HG02840 (cell line): ENCODE results near the gene NME3.

Experiments used
- ATAC-seq: cut with Tn5 transposase; IDR thresholded peaks from one replicate; pipeline ENCODE4 v1.9.1; 2021; ENCODE audit warnings: mild to moderate bottlenecking, moderate library complexity, moderate number of reproducible peaks; ENCODE audit not compliant: unreplicated experiment, low FRiP score

NME3 gene

GRCh38 chr16:1781758-1782407, 10.5 kb upstream of the NME3 start:
- ATAC-seq: peak; percentile 11

DNA sequence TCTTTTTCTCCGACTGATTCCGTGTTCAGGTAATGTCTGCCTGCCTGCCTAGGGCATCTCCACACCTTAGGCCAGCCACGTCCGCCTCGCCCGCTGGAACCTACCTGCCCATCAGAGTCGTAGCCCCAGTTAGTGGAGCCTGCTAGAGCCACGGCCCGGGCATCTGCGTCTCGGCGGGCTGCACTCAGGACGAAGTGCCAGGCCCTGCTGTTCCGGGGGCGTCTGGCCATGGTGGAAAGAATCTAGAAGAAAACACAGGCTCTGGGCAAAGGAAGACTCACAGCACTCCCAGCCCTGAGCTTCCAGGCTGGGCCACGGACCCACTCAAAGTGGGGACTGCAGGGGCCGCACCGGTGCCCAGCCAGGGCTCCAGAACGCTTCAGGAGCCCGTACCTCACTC, 9.9 kb upstream of the NME3 start:
- no peak for ATAC-seq

- ATAC-seq: no peak
Measured at GRCh38 chr16:1780677-1781072, 9.3 kb upstream of the NME3 start.

- ATAC-seq: no peak
Measured at GRCh38 chr16:1779741-1780676, 8.7 kb upstream of the NME3 start.

DNA sequence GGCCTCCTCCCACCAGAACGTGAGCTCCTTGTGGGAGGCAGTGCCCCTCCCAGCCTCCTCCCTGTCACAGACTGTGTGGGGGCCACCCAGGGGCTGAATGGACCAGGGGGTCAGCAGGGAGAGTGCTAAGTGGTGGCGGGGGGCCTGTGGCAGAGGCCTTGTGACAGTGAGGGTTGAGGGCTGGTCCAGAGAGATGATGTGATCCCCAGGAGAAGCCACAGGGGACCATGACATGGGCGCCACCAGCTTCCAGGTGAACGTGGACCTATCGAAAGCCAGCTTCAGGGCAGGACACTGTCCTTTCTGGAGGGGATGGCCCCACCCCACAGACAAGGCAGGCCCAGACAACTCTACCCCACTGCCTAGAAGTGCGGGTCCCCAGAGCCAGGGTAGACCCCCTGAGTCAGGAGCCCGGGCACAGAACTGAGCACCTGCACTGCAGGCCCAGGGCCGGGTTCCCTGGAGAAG, 7.9 kb upstream of the NME3 start:
- ATAC-seq: no peak

GRCh38 chr16:1778200-1779179, 7.1 kb upstream of the NME3 start:
- no peak for ATAC-seq

GRCh38 chr16:1777375-1778199, 6.2 kb upstream of the NME3 start:
- no peak for ATAC-seq

DNA sequence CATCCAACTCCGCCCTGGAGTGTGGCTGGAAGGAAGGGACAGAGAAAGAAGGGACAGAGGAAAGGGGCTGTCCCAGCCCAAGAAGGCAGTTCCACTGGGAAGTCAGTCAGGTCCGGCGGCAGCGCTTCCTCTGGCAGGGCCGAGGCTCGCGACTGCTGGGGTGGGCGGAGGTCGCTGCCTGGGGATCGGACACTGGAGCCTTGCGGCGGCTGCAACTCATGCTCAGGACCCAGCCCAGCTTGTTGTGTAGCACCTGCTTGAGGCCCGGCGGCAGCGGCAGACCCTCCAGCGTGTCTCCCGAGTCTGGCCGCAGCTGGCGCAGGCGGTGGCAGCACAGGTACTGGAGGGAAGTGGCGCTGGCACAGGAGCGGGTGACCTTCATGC, 5.6 kb upstream of the NME3 start:
- no peak for ATAC-seq

- ATAC-seq: no peak
Measured at GRCh38 chr16:1776672-1776955, 5.3 kb upstream of the NME3 start.

DNA sequence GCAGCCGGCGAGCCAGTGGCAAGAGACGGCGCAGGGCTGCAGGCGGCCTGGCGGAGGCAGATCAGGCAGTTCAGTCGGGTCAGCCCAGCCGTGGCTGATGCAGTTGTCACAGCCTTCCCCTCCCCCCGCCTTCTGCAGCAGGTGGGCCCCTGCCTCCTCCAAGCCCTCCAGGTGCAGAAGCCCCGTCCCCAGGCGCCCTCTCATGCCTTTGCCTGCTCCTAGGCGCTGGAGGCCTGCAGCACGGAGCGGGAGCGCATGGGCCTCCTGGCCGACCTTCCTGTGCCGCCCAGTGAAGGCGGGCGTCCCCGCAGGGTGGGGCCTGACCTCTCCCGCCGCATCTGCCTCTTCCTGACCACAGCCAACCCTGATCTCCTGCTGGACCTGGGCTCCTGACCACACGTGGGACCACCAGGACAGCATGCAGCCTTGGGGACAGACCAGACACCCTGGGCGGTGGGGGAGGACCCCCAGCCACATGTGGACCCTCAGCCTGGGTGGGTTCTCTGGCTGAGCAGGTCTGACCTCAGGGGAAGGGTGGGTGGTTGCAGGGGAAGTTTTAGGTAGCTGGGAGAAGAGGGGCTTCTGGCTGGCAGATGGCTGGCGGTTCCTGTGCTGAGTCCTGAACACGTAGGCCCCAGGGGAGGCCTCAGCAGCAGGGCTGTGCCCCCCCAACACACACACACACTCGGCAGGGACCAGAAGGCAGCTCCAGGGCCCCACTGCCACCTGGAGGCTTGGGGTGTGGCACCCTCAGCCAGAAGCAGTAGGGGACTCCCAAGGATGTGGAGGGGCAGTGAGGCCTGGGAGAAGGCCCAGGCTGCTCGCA, 4.7 kb upstream of the NME3 start:
- ATAC-seq: no peak

DNA sequence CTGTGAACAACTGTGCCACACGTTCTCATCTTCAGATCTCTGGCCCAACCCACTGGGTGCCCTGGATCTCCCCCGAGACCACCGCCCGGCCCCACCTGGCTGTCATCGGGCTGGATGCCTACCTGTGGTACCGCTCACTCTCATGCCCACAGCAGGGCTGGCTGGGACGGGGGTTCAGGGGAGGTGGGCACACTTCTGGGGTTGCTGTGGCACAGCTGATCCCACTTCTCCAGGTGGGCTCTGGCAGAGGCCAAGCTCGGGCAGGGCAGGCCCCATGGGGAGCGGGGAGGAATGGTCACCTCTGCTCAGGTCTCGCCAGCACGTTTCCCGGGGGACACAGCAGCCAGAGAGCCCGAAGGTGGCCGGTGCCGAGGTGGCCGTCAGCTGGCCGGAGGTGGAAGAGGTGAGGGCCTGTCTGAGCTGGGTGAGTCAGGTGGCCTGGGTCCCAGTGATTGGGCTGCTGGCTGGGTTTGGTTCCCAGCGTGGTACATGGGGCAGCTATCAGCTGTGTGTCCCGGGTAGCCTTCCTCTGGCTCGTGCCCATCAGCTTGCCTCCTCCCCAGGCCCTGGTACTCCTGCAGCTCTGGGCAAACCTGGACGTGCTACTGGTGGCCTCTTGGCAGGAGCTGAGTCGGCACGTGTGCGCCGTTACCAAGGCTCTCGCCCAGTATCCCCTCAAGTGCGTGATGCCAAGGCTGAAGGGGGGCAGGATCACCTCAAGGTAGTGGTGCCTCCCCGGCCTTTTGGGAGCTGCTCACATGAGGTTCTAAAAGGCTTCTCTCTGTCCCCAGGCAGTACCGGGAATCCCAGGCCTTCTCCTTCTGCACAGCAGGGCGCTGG, 3.9 kb upstream of the NME3 start:
- ATAC-seq: no peak

DNA sequence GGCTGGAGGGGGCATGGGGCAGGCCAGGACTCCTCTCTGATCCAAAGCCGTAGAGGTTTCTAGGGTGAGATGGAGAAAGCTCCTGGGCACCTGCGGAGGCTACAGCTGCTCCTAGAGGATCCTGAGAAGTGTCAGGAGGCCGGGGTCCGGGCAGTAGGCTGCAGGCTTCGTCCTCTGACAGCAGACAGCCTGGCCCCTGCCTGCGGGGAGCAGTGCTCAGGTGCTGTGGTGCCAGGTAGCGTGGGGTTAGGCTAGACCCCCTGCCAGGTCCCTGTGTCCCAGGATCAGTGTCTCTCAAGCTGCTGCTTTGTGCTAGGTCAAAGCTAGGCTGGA, 3.1 kb upstream of the NME3 start:
- no peak for ATAC-seq

GRCh38 chr16:1773703-1774447, 2.5 kb upstream of the NME3 start:
- ATAC-seq: no peak

GRCh38 chr16:1772908-1773702, 1.8 kb upstream of the NME3 start, which contains the start of gene MRPS34:
Gene MRPS34, minus strand, starts transcription at chr16:1773134. Its CDS starts 15 bp downstream, at chr16:1773119.
- ATAC-seq: peak; percentile 45

DNA sequence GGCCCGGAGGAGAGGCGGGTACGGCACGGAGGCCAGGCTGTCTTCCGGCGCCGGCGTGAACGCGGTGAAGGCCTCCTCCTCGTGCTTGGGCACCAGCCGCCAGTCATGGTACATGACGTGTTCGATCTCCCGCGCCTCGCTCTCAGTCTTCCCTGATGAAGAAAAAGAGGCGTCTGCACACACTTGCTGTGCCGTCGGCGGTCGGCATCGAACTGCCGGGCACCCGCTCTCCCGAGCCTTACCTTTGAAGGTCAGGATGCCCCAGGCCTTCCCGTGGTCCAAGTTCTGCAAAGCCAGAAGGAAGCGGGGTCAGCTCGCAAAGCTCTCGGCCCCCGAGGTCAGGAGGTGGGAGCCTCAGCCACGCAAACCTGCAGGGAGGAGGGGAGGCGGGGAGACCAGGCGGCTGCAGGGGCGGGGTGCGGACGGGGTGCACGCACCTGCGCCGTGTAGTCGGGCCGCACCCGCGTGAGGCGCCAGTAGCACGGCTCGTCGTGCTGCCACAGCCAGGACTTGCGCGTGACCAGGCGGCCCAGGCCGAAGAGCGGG, 1.1 kb upstream of the NME3 start, which contains the start of gene EME2:
Gene EME2 (plus strand): TSS at position 449 of the 546 bp plus-strand sequence. CDS start 418 bp downstream, outside the sequence.
- ATAC-seq: peak; percentile 9

DNA sequence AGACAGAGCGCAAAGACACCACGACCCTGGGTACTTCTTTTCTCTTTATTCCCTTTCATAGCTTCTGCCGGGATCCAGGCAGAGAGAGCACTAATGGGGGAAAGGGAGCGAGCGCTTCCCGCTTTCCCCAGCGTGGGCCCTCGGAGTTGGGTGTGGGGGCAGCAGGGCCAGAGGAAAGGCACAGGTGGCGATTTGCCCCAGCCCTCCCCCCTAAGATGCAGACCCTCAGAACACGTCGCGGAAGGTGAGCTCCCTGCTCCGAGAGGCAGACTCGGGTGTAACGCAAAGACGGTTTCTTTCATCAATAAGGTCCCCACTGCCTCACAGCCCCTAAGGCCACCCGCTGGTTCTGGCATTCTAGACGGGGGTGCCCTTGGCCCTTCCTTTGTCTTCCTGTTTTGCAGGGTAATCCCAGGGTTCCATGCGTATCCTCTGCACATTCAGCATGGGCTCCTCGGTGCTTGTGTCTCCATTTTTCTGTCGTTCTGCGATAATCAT, 570 bp upstream of the NME3 start:
- ATAC-seq: no peak
